ENCODE data around the gene PGGHG. TPM values are rescaled to one million over a fixed set of nuclear protein-coding genes. Genes with fewer than 3 reads are reported as not detected.
A peak's percentile ranks its signal among the peaks of the same experiment; 100 is the strongest.
"Not testable (repeated sequence)": the region's sequence is repeated elsewhere in the genome, so short reads cannot be mapped to it uniquely, and the experiment has no call there.

The PGGHG gene
- total and polyA plus RNA-seq, 7 donors, result 2.7 to 8.6 (median 4.0) TPM

GRCh38 chr11:330307-330693 lies 41.4 kb downstream of the PGGHG start:
- Histone ChIP-seq H3K4me1 (peaks cover 13% of the 10 kb centered on the region), H3K27me3 (ENCODE audit: insufficient read depth in 3 of 3, low read length in 2 of 3) (peaks cover 0 to 12% (median 6%) of the 10 kb centered on the region in 3 donors), H3K27ac (no peak overlapping the region), H3K36me3 (ENCODE audit: insufficient read depth in 1 of 2, low read depth in 1 of 2) (no peaks in the 10 kb centered on the region), H3K4me3 (no peak overlapping the region), H3K9me3 (no peaks in the 10 kb centered on the region)
- ATAC-seq (no peak), DNase-seq (no peak)
- TF ChIP-seq, protein P1, sequence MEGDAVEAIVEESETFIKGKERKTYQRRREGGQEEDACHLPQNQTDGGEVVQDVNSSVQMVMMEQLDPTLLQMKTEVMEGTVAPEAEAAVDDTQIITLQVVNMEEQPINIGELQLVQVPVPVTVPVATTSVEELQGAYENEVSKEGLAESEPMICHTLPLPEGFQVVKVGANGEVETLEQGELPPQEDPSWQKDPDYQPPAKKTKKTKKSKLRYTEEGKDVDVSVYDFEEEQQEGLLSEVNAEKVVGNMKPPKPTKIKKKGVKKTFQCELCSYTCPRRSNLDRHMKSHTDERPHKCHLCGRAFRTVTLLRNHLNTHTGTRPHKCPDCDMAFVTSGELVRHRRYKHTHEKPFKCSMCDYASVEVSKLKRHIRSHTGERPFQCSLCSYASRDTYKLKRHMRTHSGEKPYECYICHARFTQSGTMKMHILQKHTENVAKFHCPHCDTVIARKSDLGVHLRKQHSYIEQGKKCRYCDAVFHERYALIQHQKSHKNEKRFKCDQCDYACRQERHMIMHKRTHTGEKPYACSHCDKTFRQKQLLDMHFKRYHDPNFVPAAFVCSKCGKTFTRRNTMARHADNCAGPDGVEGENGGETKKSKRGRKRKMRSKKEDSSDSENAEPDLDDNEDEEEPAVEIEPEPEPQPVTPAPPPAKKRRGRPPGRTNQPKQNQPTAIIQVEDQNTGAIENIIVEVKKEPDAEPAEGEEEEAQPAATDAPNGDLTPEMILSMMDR (IDR thresholded peaks at IDR 0.05), result no peak
- 66 to 80% (median 75%) methylated on average over 14 of the region's 14 CpGs for WGBS, 3 donors
- intact Hi-C loops (cut with DNase I), result no loop called here

DNA sequence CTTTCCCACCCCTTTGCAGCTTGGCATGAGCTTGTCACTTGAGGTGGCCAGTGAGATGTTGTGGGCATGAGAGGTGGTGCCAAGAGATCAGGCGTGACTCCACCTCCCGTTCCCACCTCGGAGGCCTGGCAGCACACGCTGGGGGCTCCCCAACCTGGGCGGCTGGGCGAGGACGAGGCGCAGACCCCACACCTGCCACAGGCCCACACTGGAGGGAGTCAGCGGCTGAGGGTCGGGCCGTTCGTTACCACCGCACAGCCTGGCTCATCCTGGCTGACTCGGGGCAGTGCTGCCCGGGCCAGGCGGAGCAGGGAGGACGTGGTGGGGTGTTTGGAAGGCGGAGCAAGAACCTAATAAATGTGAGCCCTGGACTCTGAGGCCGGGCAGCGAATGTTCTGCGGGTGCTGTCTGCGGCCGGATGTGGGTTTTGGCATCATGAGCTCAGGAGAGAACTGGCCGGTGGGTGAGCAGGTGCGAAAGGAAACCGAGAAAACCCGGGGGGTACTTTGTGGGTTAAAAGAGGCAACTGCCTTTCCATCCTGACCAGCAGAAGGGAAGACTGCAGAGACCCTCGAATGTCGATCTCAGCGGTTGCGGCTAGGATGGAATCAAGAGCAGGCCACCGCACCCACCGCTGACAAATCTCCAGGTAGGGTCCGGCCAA lies 41.9 kb downstream of the PGGHG start:
- H3K9me3 ChIP-seq, result no peaks in the 10 kb centered on the region
- TF ChIP-seq, protein P1 (IDR thresholded peaks at IDR 0.05), result no peak
- no peak for DNase-seq
- peaks cover 9% of the 10 kb centered on the region for H3K4me1 ChIP-seq
- ATAC-seq, result no peak
- H3K4me3 ChIP-seq, result no peak overlapping the region
- H3K36me3 ChIP-seq (ENCODE audit: insufficient read depth in 1 of 2, low read depth in 1 of 2), result no peaks in the 10 kb centered on the region
- H3K27ac ChIP-seq, result no peak overlapping the region
- WGBS, 3 donors, result 79 to 83% (median 80%) methylated on average over 34 of the region's 34 CpGs
- intact Hi-C loops (cut with DNase I), result no loop called here
- H3K27me3 ChIP-seq (ENCODE audit: insufficient read depth in 3 of 3, low read length in 2 of 3), result peaks cover 0 to 12% (median 6%) of the 10 kb centered on the region in 3 donors

- Histone ChIP-seq H3K4me3 (no peak overlapping the region), H3K9me3 (no peaks in the 10 kb centered on the region), H3K27ac (no peak overlapping the region), H3K4me1 (peaks cover 9% of the 10 kb centered on the region), H3K36me3 (ENCODE audit: insufficient read depth in 1 of 2, low read depth in 1 of 2) (no peaks in the 10 kb centered on the region), H3K27me3 (ENCODE audit: insufficient read depth in 3 of 3, low read length in 2 of 3) (peaks cover 0 to 12% (median 6%) of the 10 kb centered on the region in 3 donors)
- WGBS, 3 donors, result 82 to 84% (median 83%) methylated on average over 18 to 19 of the region's 19 CpGs
- intact Hi-C loops (cut with DNase I), result no loop called here
- TF ChIP-seq, protein P1 (IDR thresholded peaks at IDR 0.05), result no peak
- DNase-seq, result no peak
- no peak for ATAC-seq
These were observed 42.6 kb downstream of the PGGHG start for GRCh38 chr11:331358-332060.

- intact Hi-C loops (cut with DNase I), result no loop called here
- H3K27me3 ChIP-seq (ENCODE audit: insufficient read depth in 3 of 3, low read length in 2 of 3), result peaks cover 0 to 18% (median 5%) of the 10 kb centered on the region in 3 donors
- H3K9me3 ChIP-seq, result no peaks in the 10 kb centered on the region
- WGBS, 3 donors, result 90 to 94% (median 91%) methylated on average over 23 of the region's 23 CpGs
- no peak overlapping the region for H3K27ac ChIP-seq
- DNase-seq (no peak), ATAC-seq (no peak)
- TF ChIP-seq, protein P1 (IDR thresholded peaks at IDR 0.05), result no peak
- peaks cover 8% of the 10 kb centered on the region for H3K4me1 ChIP-seq
- no peak overlapping the region for H3K4me3 ChIP-seq
- no peaks in the 10 kb centered on the region for H3K36me3 ChIP-seq (ENCODE audit: insufficient read depth in 1 of 2, low read depth in 1 of 2)
These were observed 43.9 kb downstream of the PGGHG start for GRCh38 chr11:332651-333480.

- H3K36me3 ChIP-seq (ENCODE audit: insufficient read depth in 1 of 2, low read depth in 1 of 2); H3K4me1 ChIP-seq; intact Hi-C loops (cut with DNase I); ATAC-seq; H3K4me3 ChIP-seq; H3K9me3 ChIP-seq; DNase-seq: not testable (repeated sequence)
- 84 to 89% (median 84%) methylated on average over 17 of the region's 17 CpGs for WGBS, 3 donors
- peak overlapping the region; percentile 32 for H3K27ac ChIP-seq
- peaks cover 0 to 22% (median 3%) of the 10 kb centered on the region in 3 donors for H3K27me3 ChIP-seq (ENCODE audit: insufficient read depth in 3 of 3, low read length in 2 of 3)
These were observed 44.8 kb downstream of the PGGHG start for GRCh38 chr11:333616-334263.

Measured in psoas muscle (tissue), 8 donors.